ENCODE data around the gene UBE3B.

UBE3B gene

GRCh38 chr12:109450980-109451379 is 26.5 kb upstream of the UBE3B start:
- no peak for TF ChIP-seq CTCF (IDR thresholded peaks at IDR 0.05; ENCODE audit: extremely low read depth, missing control alignments)
- DNase-seq (ENCODE audit: low spot score): no peak

- no peak for TF ChIP-seq CTCF (IDR thresholded peaks at IDR 0.05; ENCODE audit: extremely low read depth, missing control alignments)
- no peak for DNase-seq (ENCODE audit: low spot score)
Measured at GRCh38 chr12:109451400-109451799, 26.0 kb upstream of the UBE3B start.

GRCh38 chr12:109452489-109452888 is 24.9 kb upstream of the UBE3B start:
- no peak for DNase-seq (ENCODE audit: low spot score)
- TF ChIP-seq CTCF (IDR thresholded peaks at IDR 0.05; ENCODE audit: extremely low read depth, missing control alignments): no peak

GRCh38 chr12:109455706-109456105 is 21.7 kb upstream of the UBE3B start:
- TF ChIP-seq CTCF (IDR thresholded peaks at IDR 0.05; ENCODE audit: extremely low read depth, missing control alignments): no peak

GRCh38 chr12:109458086-109458485 is 19.3 kb upstream of the UBE3B start:
- no peak for TF ChIP-seq CTCF (IDR thresholded peaks at IDR 0.05; ENCODE audit: extremely low read depth, missing control alignments)

More at GRCh38 chr12:109455706-109456105, 21.7 kb upstream of the UBE3B start:
- no peak for DNase-seq (ENCODE audit: low spot score)

GRCh38 chr12:109458771-109459208 is 18.6 kb upstream of the UBE3B start:
- no peak for DNase-seq (ENCODE audit: low spot score)
- no peak for TF ChIP-seq CTCF (IDR thresholded peaks at IDR 0.05; ENCODE audit: extremely low read depth, missing control alignments)

More at GRCh38 chr12:109458086-109458485, 19.3 kb upstream of the UBE3B start:
- no peak for DNase-seq (ENCODE audit: low spot score)

- TF ChIP-seq CTCF (IDR thresholded peaks at IDR 0.05; ENCODE audit: extremely low read depth, missing control alignments): no peak
- no peak for DNase-seq (ENCODE audit: low spot score)
Measured at GRCh38 chr12:109459247-109459646, 18.2 kb upstream of the UBE3B start.

All from GM20000 (cell line).